Astrocyte (in vitro differentiated cells and primary cell): ENCODE data around the gene SATB1. TPM values are rescaled to one million over a fixed set of nuclear protein-coding genes. Genes with fewer than 3 reads are reported as not detected.

ENCODE experiments used
- DNase-seq: peaks from one replicate; pipeline ENCODE4 v3.0.0-alpha.2; 2010; ENCODE audit warnings: low read depth
- FAIRE-seq: peaks from 2 replicates; lab custom pipeline; 2011; peaks lifted over from hg19 to GRCh38; lab: Jason Lieb, UNC
- H2AFZ ChIP-seq: 2 replicates; pipeline ENCODE4 v1.6.0; 2012; ENCODE audit warnings: low read depth, low read length, inconsistent platforms
- H3K27ac ChIP-seq: 2 replicates; pipeline ENCODE4 v1.5.1; 2011; ENCODE audit warnings: low read depth, low read length, inconsistent platforms
- H3K27me3 ChIP-seq: 2 replicates; pipeline ENCODE4 v1.6.0; 2011; ENCODE audit warnings: low read length, inconsistent platforms; ENCODE audit not compliant: insufficient read depth
- H3K36me3 ChIP-seq: 2 replicates; pipeline ENCODE4 v1.5.1; 2011; ENCODE audit warnings: low read length, inconsistent platforms; ENCODE audit not compliant: insufficient read depth
- H3K4me1 ChIP-seq: 2 replicates; pipeline ENCODE4 v1.5.1; 2011; ENCODE audit warnings: low read length, inconsistent platforms; ENCODE audit not compliant: insufficient read depth
- H3K4me2 ChIP-seq: 2 replicates; pipeline ENCODE4 v1.6.0; 2012; ENCODE audit warnings: low read length, inconsistent platforms
- H3K4me3 ChIP-seq: 2 replicates; pipeline ENCODE4 v1.5.1; 2011; ENCODE audit warnings: low read depth, mild to moderate bottlenecking, low read length, inconsistent platforms; ENCODE audit not compliant: insufficient read depth
- H3K79me2 ChIP-seq: 2 replicates; pipeline ENCODE4 v1.6.0; 2012; ENCODE audit warnings: mild to moderate bottlenecking, low read length, inconsistent platforms; ENCODE audit not compliant: insufficient read depth
- H3K9ac ChIP-seq: 2 replicates; pipeline ENCODE4 v1.6.0; 2012; ENCODE audit warnings: mild to moderate bottlenecking, low read length, inconsistent platforms
- H3K9me3 ChIP-seq: 2 replicates; pipeline ENCODE4 v1.5.1; 2012; ENCODE audit warnings: low read depth, mild to moderate bottlenecking, low read length, inconsistent platforms; ENCODE audit not compliant: insufficient read depth
- H4K20me1 ChIP-seq: 2 replicates; pipeline ENCODE4 v1.6.0; 2012; ENCODE audit warnings: low read length, inconsistent platforms; ENCODE audit not compliant: insufficient read depth
- H3K27ac Mint-ChIP-seq: one replicate; pipeline ENCODE4 v1.8.0; 2021; ENCODE audit warnings: mild to moderate bottlenecking, mixed read lengths; ENCODE audit not compliant: unreplicated experiment
- H3K27me3 Mint-ChIP-seq: one replicate; pipeline ENCODE4 v1.8.0; 2021; ENCODE audit warnings: low read depth, mixed read lengths; ENCODE audit not compliant: unreplicated experiment
- H3K36me3 Mint-ChIP-seq: one replicate; pipeline ENCODE4 v1.8.0; 2021; ENCODE audit warnings: low read depth, mixed read lengths; ENCODE audit not compliant: unreplicated experiment
- H3K4me1 Mint-ChIP-seq: one replicate; pipeline ENCODE4 v1.8.0; 2021; ENCODE audit warnings: low read depth, mixed read lengths; ENCODE audit not compliant: unreplicated experiment
- H3K4me3 Mint-ChIP-seq: one replicate; pipeline ENCODE4 v1.8.0; 2021; ENCODE audit warnings: mild to moderate bottlenecking, moderate library complexity, mixed read lengths; ENCODE audit not compliant: unreplicated experiment
- H3K9me3 Mint-ChIP-seq: one replicate; pipeline ENCODE4 v1.8.0; 2021; ENCODE audit warnings: mild to moderate bottlenecking, mixed read lengths; ENCODE audit not compliant: unreplicated experiment
- EZH2 ChIP-seq: IDR thresholded peaks from 2 replicates; pipeline ENCODE4 v1.6.1; 2012; ENCODE audit warnings: mild to moderate bottlenecking, low read length, inconsistent platforms; ENCODE audit not compliant: insufficient read depth
- total RNA-seq: library from RNA; stranded (reverse); gene quantifications from 2 replicates; pipeline ENCODE4 v1.2.1, GENCODE V29; 2021
- TF ChIP-seq, protein P1 (sequence below): IDR thresholded peaks from 2 replicates; pipeline ENCODE4 v1.5.1; 2011; ENCODE audit warnings: low read depth, mild to moderate bottlenecking, inconsistent platforms, low read length, moderate library complexity; ENCODE audit not compliant: insufficient read depth

Gene SATB1
- total RNA-seq, 1 donor from 2014 or later = 18.0 TPM

DNA sequence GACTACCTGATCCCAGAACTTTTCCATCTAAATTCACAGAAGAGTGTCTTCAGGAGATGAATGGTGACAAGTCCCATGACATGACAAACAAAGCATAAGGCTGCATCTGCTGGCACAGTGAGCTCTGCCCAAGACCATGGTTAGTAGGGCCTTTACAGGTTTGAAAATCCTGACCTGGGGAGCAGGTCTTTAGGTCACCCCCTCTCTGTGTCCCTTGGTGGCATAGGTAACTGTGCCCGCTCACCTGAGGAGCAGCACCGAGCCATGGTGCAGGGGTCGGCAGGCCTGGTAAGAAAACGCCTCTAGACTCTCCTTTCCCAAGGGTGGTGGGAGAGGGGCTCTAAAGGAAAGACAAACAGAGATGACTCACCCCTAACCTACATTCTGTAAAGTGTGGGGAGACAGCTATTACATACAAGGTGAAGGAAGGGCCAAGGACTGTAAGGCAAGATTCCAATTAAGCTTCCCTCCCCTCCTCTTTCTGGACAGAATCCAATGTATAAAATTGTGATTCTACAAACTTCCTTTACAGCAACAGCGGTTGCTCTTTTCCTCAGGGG is 74.0 kb downstream of the SATB1 start:
- Histone ChIP-seq H3K4me1 (no peaks in the 10 kb centered on the region), H3K27ac (no peak overlapping the region), H3K9me3 (no peaks in the 10 kb centered on the region), H3K9ac (no peak overlapping the region), H3K4me2 (no peak overlapping the region), H3K4me3 (no peak overlapping the region), H3K79me2 (no peaks in the 10 kb centered on the region), H3K36me3 (no peaks in the 10 kb centered on the region), H2AFZ (no peak overlapping the region), H3K27me3 (no peaks in the 10 kb centered on the region), H4K20me1 (no peaks in the 10 kb centered on the region)
- no peaks in the 10 kb centered on the region for H3K9me3 Mint-ChIP-seq
- TF ChIP-seq, protein P1, sequence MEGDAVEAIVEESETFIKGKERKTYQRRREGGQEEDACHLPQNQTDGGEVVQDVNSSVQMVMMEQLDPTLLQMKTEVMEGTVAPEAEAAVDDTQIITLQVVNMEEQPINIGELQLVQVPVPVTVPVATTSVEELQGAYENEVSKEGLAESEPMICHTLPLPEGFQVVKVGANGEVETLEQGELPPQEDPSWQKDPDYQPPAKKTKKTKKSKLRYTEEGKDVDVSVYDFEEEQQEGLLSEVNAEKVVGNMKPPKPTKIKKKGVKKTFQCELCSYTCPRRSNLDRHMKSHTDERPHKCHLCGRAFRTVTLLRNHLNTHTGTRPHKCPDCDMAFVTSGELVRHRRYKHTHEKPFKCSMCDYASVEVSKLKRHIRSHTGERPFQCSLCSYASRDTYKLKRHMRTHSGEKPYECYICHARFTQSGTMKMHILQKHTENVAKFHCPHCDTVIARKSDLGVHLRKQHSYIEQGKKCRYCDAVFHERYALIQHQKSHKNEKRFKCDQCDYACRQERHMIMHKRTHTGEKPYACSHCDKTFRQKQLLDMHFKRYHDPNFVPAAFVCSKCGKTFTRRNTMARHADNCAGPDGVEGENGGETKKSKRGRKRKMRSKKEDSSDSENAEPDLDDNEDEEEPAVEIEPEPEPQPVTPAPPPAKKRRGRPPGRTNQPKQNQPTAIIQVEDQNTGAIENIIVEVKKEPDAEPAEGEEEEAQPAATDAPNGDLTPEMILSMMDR = no peak
- TF ChIP-seq EZH2 = no peak
- no peak overlapping the region for H3K27ac Mint-ChIP-seq
- peaks cover 2% of the 10 kb centered on the region for H3K36me3 Mint-ChIP-seq
- H3K4me1 Mint-ChIP-seq = peaks cover 9% of the 10 kb centered on the region
- H3K27me3 Mint-ChIP-seq = no peaks in the 10 kb centered on the region
- FAIRE-seq (no peak), DNase-seq (no peak)
- no peak overlapping the region for H3K4me3 Mint-ChIP-seq

DNA sequence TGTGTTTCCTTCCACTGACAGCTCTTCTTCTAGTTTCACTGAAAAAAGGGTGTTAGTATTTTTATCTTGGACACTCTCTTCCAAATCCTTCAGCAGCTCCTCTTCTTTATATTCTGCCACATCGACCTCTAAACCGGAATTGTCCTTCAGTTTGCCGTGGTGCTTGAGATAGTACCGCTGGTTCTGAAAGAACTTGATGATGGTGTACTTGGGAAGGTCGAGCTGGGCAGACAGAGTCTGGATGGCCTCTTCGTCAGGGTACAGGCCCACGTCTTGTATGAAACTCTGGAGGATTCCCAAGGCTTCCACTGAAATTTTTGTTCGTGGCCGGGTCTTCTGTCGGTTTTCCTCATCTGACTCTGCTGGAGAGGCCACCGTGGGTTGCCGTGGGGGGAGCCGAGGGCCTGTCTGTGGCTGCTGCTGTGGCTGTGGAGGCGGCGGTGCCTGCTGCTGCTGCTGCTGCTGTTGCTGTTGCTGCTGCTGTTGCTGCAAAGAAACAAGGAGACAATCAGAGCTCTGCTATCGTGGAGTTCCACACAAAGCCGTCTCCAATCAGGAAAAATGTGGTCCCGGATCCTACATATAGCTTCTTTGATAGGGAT is 75.8 kb downstream of the SATB1 start:
- no peak overlapping the region for H3K4me3 ChIP-seq
- Mint-ChIP-seq H3K27ac (no peak overlapping the region), H3K36me3 (peaks cover 2% of the 10 kb centered on the region), H3K4me1 (peaks cover 2% of the 10 kb centered on the region), H3K4me3 (no peak overlapping the region), H3K27me3 (no peaks in the 10 kb centered on the region), H3K9me3 (no peaks in the 10 kb centered on the region)
- TF ChIP-seq EZH2 = no peak
- TF ChIP-seq, protein P1 = no peak
- DNase-seq (no peak), FAIRE-seq (no peak)
- no peaks in the 10 kb centered on the region for H3K9me3 ChIP-seq
- no peak overlapping the region for H3K4me2 ChIP-seq
- no peaks in the 10 kb centered on the region for H3K36me3 ChIP-seq
- no peaks in the 10 kb centered on the region for H4K20me1 ChIP-seq
- H3K27me3 ChIP-seq = no peaks in the 10 kb centered on the region
- no peaks in the 10 kb centered on the region for H3K79me2 ChIP-seq
- H3K4me1 ChIP-seq = no peaks in the 10 kb centered on the region
- no peak overlapping the region for H3K27ac ChIP-seq
- H2AFZ ChIP-seq = no peak overlapping the region
- no peak overlapping the region for H3K9ac ChIP-seq

DNA sequence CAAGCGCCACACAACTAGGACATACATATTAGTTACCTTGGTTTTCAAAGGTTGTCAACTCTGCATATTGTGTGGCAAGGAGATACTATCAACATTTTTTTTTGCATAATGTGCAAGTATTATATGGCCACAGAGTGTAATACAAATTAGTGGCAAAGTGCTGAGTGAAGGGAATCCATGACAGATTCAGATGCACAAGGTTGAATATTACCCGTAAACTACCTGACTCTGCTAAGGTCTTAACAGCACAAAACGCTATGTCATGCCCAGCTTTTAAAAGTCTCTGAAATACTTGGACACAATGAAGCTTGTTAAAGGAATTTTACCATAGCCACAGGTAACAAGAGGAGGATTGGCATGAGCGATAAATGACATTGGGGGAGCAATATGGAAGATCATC is 79.0 kb downstream of the SATB1 start:
- Mint-ChIP-seq H3K36me3 (peaks cover 2% of the 10 kb centered on the region), H3K27ac (no peak overlapping the region), H3K4me1 (no peaks in the 10 kb centered on the region), H3K9me3 (no peaks in the 10 kb centered on the region), H3K4me3 (no peak overlapping the region), H3K27me3 (no peaks in the 10 kb centered on the region)
- Histone ChIP-seq H3K4me1 (no peaks in the 10 kb centered on the region), H3K27me3 (no peaks in the 10 kb centered on the region), H3K4me2 (no peak overlapping the region), H3K36me3 (no peaks in the 10 kb centered on the region), H3K4me3 (no peak overlapping the region), H3K79me2 (no peaks in the 10 kb centered on the region), H3K9me3 (no peaks in the 10 kb centered on the region), H4K20me1 (no peaks in the 10 kb centered on the region), H3K9ac (no peak overlapping the region), H3K27ac (no peak overlapping the region), H2AFZ (no peak overlapping the region)
- DNase-seq (no peak), FAIRE-seq (no peak)
- TF ChIP-seq, protein P1 = no peak
- TF ChIP-seq EZH2 = no peak
